Sigmoid colon (tissue), 7 donors: ENCODE data around the gene PLD1. TPM values are rescaled to one million over a fixed set of nuclear protein-coding genes. Genes with fewer than 3 reads are reported as not detected.

Experiments used
- DNase-seq: peaks from one replicate; pipeline ENCODE4 v3.0.0-alpha.2; 2019
- H3K27ac ChIP-seq, 4 donors: fragments of 200-600 bp; sonication (generic); one replicate each; pipeline ENCODE4 v1.5.1; 2016 to 2019; ENCODE audit warnings: mild to moderate bottlenecking in 1 of 4
- H3K27me3 ChIP-seq, 3 donors: fragments of 200-600 bp; sonication (generic); one replicate each; pipeline ENCODE4 v1.5.1; 2019; ENCODE audit warnings: mild to moderate bottlenecking in 1 of 3
- H3K36me3 ChIP-seq, 4 donors: fragments of 200-600 bp; sonication (generic); one replicate each; pipeline ENCODE4 v1.5.1; 2016 to 2019
- H3K4me1 ChIP-seq, 4 donors: fragments of 200-600 bp; sonication (generic); one replicate each; pipeline ENCODE4 v1.5.1; 2017 to 2019
- H3K4me3 ChIP-seq, 4 donors: fragments of 200-600 bp; sonication (generic); one replicate each; pipeline ENCODE4 v1.5.1; 2017 to 2019; ENCODE audit warnings: mild to moderate bottlenecking in 2 of 4, moderate library complexity in 1 of 4
- H3K9me3 ChIP-seq, 4 donors: fragments of 200-600 bp in 3 of 4; sonication (generic) in 3 of 4; one replicate each; pipeline versions ENCODE4 v1.5.1 to v1.6.1; 2013 to 2019
- CTCF ChIP-seq, 4 experiments: fragments of 450-650 bp in 3 of 4; fragments of 200-600 bp in 1 of 4; IDR thresholded peaks; one replicate each; pipeline ENCODE4 v1.5.1; 2016 to 2019; ENCODE audit warnings: antibody characterized with exemption in 4 of 4, mild to moderate bottlenecking in 3 of 4, moderate library complexity in 2 of 4
- EP300 ChIP-seq, 4 donors: sonication (generic); formaldehyde crosslinking; IDR thresholded peaks; one replicate each; pipeline ENCODE4 v1.6.1; 2017; ENCODE audit warnings: antibody characterized with exemption in 4 of 4
- POLR2A ChIP-seq, 2 donors: fragments of 450-650 bp; IDR thresholded peaks; one replicate each; pipeline ENCODE4 v1.6.1; 2016; ENCODE audit warnings: antibody characterized with exemption in 2 of 2, mild to moderate bottlenecking in 2 of 2, moderate library complexity in 2 of 2
- POLR2AphosphoS5 ChIP-seq, 4 donors: sonication (generic); formaldehyde crosslinking; IDR thresholded peaks; one replicate each; pipeline ENCODE4 v1.6.1; 2017; ENCODE audit warnings: antibody characterized with exemption in 4 of 4
- WGBS, 2 donors: extraction: QIAGEN DNeasy Blood & Tissue Kit; methylation state at CpG; one replicate each; pipeline ENCODE4 v1.1.7; 2013; 5-methylcytosine and 5-hydroxymethylcytosine counted together
- intact Hi-C: fragments of 100-400 bp; cut with DNase I; formaldehyde crosslinking; loops from one replicate; pipeline ENCODE4 v1.15.1; 2023
- polyA plus RNA-seq, 3 donors: library from polyadenylated mRNA; stranded (reverse); fragments of 200-250 nt; gene quantifications; one replicate each; pipeline ENCODE4 v1.2.3, GENCODE V29; 2013
- total RNA-seq, 4 donors: library from RNA; depleted of rRNA; stranded (reverse); fragments of >200 nt; gene quantifications; one replicate each; pipeline ENCODE4 v1.1.0, GENCODE V29; 2016
- donor health status: healthy with polysubstance abuse.
- donor health status: Bipolar disorder and iron deficiency.
- donor health status: healthy.

Gene PLD1
- total and polyA plus RNA-seq, 7 donors, result 8.6 to 24.3 (median 12.2) TPM

- intact Hi-C loops, result no loop called here
- TF ChIP-seq CTCF (IDR thresholded peaks at IDR 0.05), result no peak
- no peak for TF ChIP-seq EP300 (IDR thresholded peaks at IDR 0.05)
- Histone ChIP-seq H3K36me3 (no peaks in the 10 kb centered on the region), H3K4me3 (no peak overlapping the region), H3K9me3 (no peaks in the 10 kb centered on the region), H3K27me3 (no peaks in the 10 kb centered on the region), H3K4me1 (peaks cover 0 to 23% (median 10%) of the 10 kb centered on the region in 4 donors), H3K27ac (no peak overlapping the region)
- DNase-seq, result no peak
- WGBS, 2 donors, result 67 to 78% methylated on average over 3 of the region's 3 CpGs
Measured at GRCh38 chr3:171797873-171798272, 12.4 kb downstream of the PLD1 start.

- intact Hi-C loops, result no loop called here
- 47 to 57% methylated on average over 1 of the region's 1 CpG for WGBS, 2 donors
- Histone ChIP-seq H3K4me1 (peaks cover 0 to 19% (median 8%) of the 10 kb centered on the region in 4 donors), H3K27ac (no peak overlapping the region), H3K9me3 (no peaks in the 10 kb centered on the region), H3K27me3 (no peaks in the 10 kb centered on the region), H3K4me3 (no peak overlapping the region), H3K36me3 (no peaks in the 10 kb centered on the region)
- TF ChIP-seq POLR2AphosphoS5 (IDR thresholded peaks at IDR 0.05) (no peak), EP300 (IDR thresholded peaks at IDR 0.05) (no peak), POLR2A (IDR thresholded peaks at IDR 0.05) (no peak), CTCF (IDR thresholded peaks at IDR 0.05) (no peak)
- no peak for DNase-seq
Measured at GRCh38 chr3:171797265-171797679, 13.0 kb downstream of the PLD1 start.

- WGBS, 2 donors, result 75 to 91% methylated on average over 4 of the region's 4 CpGs
- Histone ChIP-seq H3K36me3 (no peaks in the 10 kb centered on the region), H3K4me1 (peaks cover 0 to 20% (median 5%) of the 10 kb centered on the region in 4 donors), H3K27ac (no peak overlapping the region), H3K4me3 (no peak overlapping the region), H3K27me3 (no peaks in the 10 kb centered on the region), H3K9me3 (no peaks in the 10 kb centered on the region)
- intact Hi-C loops, result no loop called here
- TF ChIP-seq EP300 (IDR thresholded peaks at IDR 0.05) (no peak), POLR2A (IDR thresholded peaks at IDR 0.05) (no peak), POLR2AphosphoS5 (IDR thresholded peaks at IDR 0.05) (no peak)
- DNase-seq, result no peak
Measured at GRCh38 chr3:171796625-171797264, 13.5 kb downstream of the PLD1 start.

GRCh38 chr3:171792531-171792930 lies 17.8 kb downstream of the PLD1 start:
- H3K27ac ChIP-seq, result peak overlapping the region in 2 of 4 donors; percentile 20 to 29
- no peaks in the 10 kb centered on the region for H3K9me3 ChIP-seq
- intact Hi-C loops, result no loop called here
- peaks cover 0 to 17% (median 3%) of the 10 kb centered on the region in 4 donors for H3K4me1 ChIP-seq
- DNase-seq, result no peak
- TF ChIP-seq CTCF (IDR thresholded peaks at IDR 0.05), result no peak
- no peak for TF ChIP-seq POLR2AphosphoS5 (IDR thresholded peaks at IDR 0.05)
- no peak for TF ChIP-seq EP300 (IDR thresholded peaks at IDR 0.05)
- no peak for TF ChIP-seq POLR2A (IDR thresholded peaks at IDR 0.05)
- 71 to 85% methylated on average over 2 of the region's 2 CpGs for WGBS, 2 donors
- no peaks in the 10 kb centered on the region for H3K27me3 ChIP-seq
- H3K36me3 ChIP-seq, result no peaks in the 10 kb centered on the region
- no peak overlapping the region for H3K4me3 ChIP-seq

- Histone ChIP-seq H3K36me3 (no peaks in the 10 kb centered on the region), H3K27ac (peak overlapping the region in 2 of 4 donors; percentile 20 to 29), H3K4me1 (peaks cover 0 to 17% (median 3%) of the 10 kb centered on the region in 4 donors), H3K27me3 (no peaks in the 10 kb centered on the region), H3K9me3 (no peaks in the 10 kb centered on the region), H3K4me3 (no peak overlapping the region)
- DNase-seq, result no peak
- TF ChIP-seq EP300 (IDR thresholded peaks at IDR 0.05) (no peak), POLR2AphosphoS5 (IDR thresholded peaks at IDR 0.05) (no peak), POLR2A (IDR thresholded peaks at IDR 0.05) (no peak), CTCF (IDR thresholded peaks at IDR 0.05) (no peak)
- 31 to 44% methylated on average over 5 of the region's 5 CpGs for WGBS, 2 donors
- intact Hi-C loops, result no loop called here
Measured at GRCh38 chr3:171791692-171792076, 18.6 kb downstream of the PLD1 start.
